Measurements from ENCODE around the gene DNAH17.

Gene DNAH17

GRCh38 chr17:78544881-78545755, 32.1 kb downstream of the DNAH17 start:
- no peak for DNase-seq (ENCODE audit: low spot score)

- no peak for DNase-seq (ENCODE audit: low spot score)
Observed at GRCh38 chr17:78541488-78542206, 35.5 kb downstream of the DNAH17 start.

- DNase-seq (ENCODE audit: low spot score), result no peak
Observed at GRCh38 chr17:78539781-78540180, 37.4 kb downstream of the DNAH17 start.

- DNase-seq (ENCODE audit: low spot score), result no peak
Observed at GRCh38 chr17:78538033-78538776, 39.0 kb downstream of the DNAH17 start.

GRCh38 chr17:78537217-78537860, 39.9 kb downstream of the DNAH17 start:
- no peak for DNase-seq (ENCODE audit: low spot score)

- no peak for DNase-seq (ENCODE audit: low spot score)
Observed at GRCh38 chr17:78535273-78536197, 41.7 kb downstream of the DNAH17 start.

- DNase-seq (ENCODE audit: low spot score), result no peak
Observed at GRCh38 chr17:78534492-78535272, 42.5 kb downstream of the DNAH17 start.

- DNase-seq (ENCODE audit: low spot score), result no peak
Observed at GRCh38 chr17:78532922-78533640, 44.1 kb downstream of the DNAH17 start.

- no peak for DNase-seq (ENCODE audit: low spot score)
Observed at GRCh38 chr17:78532311-78532710, 44.9 kb downstream of the DNAH17 start.

- DNase-seq (ENCODE audit: low spot score), result no peak
Observed at GRCh38 chr17:78530675-78531074, 46.5 kb downstream of the DNAH17 start.

- DNase-seq (ENCODE audit: low spot score), result no peak
Observed at GRCh38 chr17:78529871-78530670, 47.1 kb downstream of the DNAH17 start.

GRCh38 chr17:78529251-78529650, 47.9 kb downstream of the DNAH17 start:
- no peak for DNase-seq (ENCODE audit: low spot score)

- no peak for DNase-seq (ENCODE audit: low spot score)
Observed at GRCh38 chr17:78528541-78528940, 48.7 kb downstream of the DNAH17 start.

- DNase-seq (ENCODE audit: low spot score), result no peak
Observed at GRCh38 chr17:78527345-78527744, 49.9 kb downstream of the DNAH17 start.

- DNase-seq (ENCODE audit: low spot score), result no peak
Observed at GRCh38 chr17:78526231-78527025, 50.8 kb downstream of the DNAH17 start.

GRCh38 chr17:78525511-78526160, 51.6 kb downstream of the DNAH17 start:
- DNase-seq (ENCODE audit: low spot score), result no peak

GRCh38 chr17:78524870-78525510, 52.2 kb downstream of the DNAH17 start:
- no peak for DNase-seq (ENCODE audit: low spot score)

Data from germinal center (tissue), 1 donor.